NAMALWA (cell line): Measurements from ENCODE around the gene HPS1.

ENCODE experiments used
- DNase-seq: peaks from one replicate; pipeline ENCODE4 v3.0.0-alpha.2; 2015; ENCODE audit warnings: low spot score

Gene HPS1

GRCh38 chr10:98446661-98447221 lies at the start of gene HPS1:
HPS1 (minus strand) TSS chr10:98446935; CDS start chr10:98443240, 3,695 bp downstream.
- DNase-seq: peak; percentile 82

GRCh38 chr10:98492763-98493162 lies 46.0 kb upstream of the HPS1 start:
- DNase-seq: no peak

GRCh38 chr10:98489561-98490481 lies 43.1 kb upstream of the HPS1 start:
- DNase-seq: no peak

GRCh38 chr10:98488669-98489430 lies 42.1 kb upstream of the HPS1 start:
- no peak for DNase-seq

- DNase-seq: no peak
Measured at GRCh38 chr10:98487649-98488048, 40.9 kb upstream of the HPS1 start.

- no peak for DNase-seq
Measured at GRCh38 chr10:98486421-98486820, 39.7 kb upstream of the HPS1 start.

GRCh38 chr10:98485959-98486358 lies 39.2 kb upstream of the HPS1 start:
- DNase-seq: no peak

- DNase-seq: no peak
Measured at GRCh38 chr10:98483658-98484057, 36.9 kb upstream of the HPS1 start.

- no peak for DNase-seq
Measured at GRCh38 chr10:98482096-98482495, 35.4 kb upstream of the HPS1 start.

- DNase-seq: no peak
Measured at GRCh38 chr10:98481404-98481945, 34.7 kb upstream of the HPS1 start.

- no peak for DNase-seq
Measured at GRCh38 chr10:98478430-98479222, 31.9 kb upstream of the HPS1 start.

- DNase-seq: no peak
Measured at GRCh38 chr10:98477861-98478260, 31.1 kb upstream of the HPS1 start.

- DNase-seq: no peak
Measured at GRCh38 chr10:98474628-98475027, 27.9 kb upstream of the HPS1 start.

GRCh38 chr10:98472196-98472595 lies 25.5 kb upstream of the HPS1 start:
- DNase-seq: no peak

- no peak for DNase-seq
Measured at GRCh38 chr10:98470850-98471249, 24.1 kb upstream of the HPS1 start.

GRCh38 chr10:98469001-98469931 lies 22.5 kb upstream of the HPS1 start:
- no peak for DNase-seq

- DNase-seq: peak; percentile 84
Measured at GRCh38 chr10:98467506-98468318, 21.0 kb upstream of the HPS1 start.

- no peak for DNase-seq
Measured at GRCh38 chr10:98466861-98467505, 20.2 kb upstream of the HPS1 start.

- DNase-seq: no peak
Measured at GRCh38 chr10:98465866-98466265, 19.1 kb upstream of the HPS1 start.
